HG02973 (cell line): Measurements from ENCODE around the gene PLTP.
"Not testable (repeated sequence)": the region's sequence is repeated elsewhere in the genome, so short reads cannot be mapped to it uniquely, and the experiment has no call there.

Experiments
- ATAC-seq: cut with Tn5 transposase; IDR thresholded peaks from one replicate; pipeline ENCODE4 v1.9.1; 2021; ENCODE audit warnings: moderate library complexity; ENCODE audit not compliant: unreplicated experiment

Gene PLTP, protein sequence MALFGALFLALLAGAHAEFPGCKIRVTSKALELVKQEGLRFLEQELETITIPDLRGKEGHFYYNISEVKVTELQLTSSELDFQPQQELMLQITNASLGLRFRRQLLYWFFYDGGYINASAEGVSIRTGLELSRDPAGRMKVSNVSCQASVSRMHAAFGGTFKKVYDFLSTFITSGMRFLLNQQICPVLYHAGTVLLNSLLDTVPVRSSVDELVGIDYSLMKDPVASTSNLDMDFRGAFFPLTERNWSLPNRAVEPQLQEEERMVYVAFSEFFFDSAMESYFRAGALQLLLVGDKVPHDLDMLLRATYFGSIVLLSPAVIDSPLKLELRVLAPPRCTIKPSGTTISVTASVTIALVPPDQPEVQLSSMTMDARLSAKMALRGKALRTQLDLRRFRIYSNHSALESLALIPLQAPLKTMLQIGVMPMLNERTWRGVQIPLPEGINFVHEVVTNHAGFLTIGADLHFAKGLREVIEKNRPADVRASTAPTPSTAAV

DNA sequence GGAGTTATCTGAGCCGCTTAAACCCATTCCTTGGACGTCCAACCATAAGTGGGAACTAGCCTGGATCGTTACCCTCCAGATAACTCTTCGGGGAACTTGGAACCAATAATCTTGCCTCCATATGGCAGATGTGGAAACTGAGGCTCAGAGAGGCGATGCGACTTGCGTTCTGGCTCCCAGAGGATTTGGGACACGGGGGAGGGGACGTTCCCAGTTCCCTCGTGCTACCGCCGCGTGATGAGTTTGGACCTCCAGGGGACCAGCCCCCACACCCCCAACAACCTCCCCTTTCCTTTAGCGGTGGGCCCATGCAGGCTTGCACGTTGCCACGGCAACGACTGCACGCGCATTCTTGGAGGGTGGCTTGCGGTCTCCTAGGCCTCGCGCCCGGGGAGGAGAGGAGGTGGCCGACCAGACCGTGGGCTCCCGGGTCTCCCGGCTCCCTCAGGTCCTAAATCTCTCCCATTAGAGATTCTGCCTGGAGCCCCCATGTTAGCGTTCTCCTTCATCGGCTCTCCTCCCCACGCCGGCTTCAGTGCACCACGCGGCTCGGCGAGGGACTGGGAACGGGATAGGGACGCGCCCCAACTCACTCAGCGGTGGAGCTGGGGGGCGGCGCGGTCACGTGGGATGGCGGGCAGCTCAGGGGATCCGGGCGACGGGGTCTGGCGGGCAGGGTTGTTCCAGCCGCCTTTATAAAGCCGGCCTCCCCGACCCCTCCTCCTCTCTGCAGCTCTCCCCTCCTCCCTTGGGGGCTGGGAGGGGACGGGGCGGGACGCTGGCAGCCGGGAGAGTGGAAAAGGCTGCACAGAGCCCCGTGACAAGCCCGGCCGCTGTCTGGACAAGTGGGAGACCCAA is at the start of gene PLTP:
Gene PLTP, minus strand, starts transcription at position 670 of the 858 bp plus-strand sequence. CDS start 703 bp downstream, outside the sequence.
- ATAC-seq = no peak

DNA sequence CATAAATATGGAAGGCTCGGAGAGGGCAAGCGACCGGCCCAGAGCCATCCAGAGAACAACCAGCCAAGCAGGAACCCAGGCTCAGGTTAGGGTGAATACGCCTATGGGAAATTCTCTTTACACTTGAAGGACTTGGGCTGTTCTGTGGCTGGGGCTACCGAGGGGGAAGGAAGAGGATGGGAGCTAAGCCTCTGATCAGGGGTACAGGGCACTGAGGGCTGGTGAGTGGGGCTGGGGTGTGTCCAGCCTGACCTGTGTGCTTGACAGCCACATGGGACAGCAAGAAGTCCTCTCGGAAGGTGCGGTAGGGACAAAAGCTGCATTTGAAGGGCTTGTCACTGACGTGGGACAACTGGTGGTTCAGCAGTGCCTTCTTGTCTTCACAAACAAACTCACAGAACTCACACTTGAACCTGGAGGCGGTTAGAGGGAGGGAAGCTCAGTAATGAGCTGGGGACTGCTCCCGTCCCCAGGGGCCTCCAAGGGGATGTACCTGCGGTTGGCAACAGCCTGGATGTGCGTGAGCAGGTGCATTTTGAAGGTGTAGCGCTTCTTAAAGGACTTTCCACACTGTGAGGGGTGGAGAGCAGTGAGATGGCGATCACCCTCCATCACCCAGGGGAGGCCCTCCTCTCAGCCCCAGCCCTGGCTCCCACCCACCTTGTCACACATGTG is 48.1 kb upstream of the PLTP start:
- no peak for ATAC-seq

DNA sequence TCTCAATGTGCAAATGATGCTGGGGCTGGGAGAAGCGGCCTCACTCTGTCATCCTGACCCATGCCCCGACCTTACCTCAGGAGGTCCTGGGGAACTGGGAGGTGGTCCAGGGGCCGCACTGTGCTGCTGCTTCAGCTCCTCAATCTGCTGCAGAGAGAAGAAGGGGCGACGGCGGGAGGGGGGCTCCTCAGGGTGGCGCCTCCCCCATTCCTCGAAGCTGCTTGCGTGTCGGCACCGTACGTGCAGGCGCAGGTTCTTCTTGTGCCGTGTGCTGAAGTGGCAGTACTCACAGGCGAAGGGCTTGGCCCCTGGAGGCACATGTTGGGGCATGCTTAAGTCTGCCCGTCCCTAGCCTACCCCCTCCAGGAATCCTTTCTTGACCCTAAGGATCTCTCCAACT is 47.2 kb upstream of the PLTP start:
- ATAC-seq = no peak

DNA sequence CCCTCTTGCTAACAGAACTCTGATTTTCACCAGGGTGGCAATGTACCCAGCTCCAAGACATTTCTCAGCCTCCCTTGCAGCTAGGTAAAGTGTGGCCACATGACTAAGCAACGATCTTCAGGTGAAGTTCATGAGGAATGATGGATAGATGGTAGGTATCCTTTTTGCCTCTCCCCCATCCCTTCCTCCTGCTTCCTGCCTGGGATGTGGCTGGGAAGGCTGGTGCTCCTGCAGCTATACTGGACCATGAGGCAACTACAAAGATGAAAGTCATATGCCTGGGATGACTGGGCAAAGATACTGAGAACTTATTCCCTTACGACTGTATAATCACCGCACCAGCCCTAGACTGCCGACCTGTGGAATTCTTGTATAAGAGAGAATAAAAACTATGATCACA is 46.6 kb upstream of the PLTP start:
- no peak for ATAC-seq

DNA sequence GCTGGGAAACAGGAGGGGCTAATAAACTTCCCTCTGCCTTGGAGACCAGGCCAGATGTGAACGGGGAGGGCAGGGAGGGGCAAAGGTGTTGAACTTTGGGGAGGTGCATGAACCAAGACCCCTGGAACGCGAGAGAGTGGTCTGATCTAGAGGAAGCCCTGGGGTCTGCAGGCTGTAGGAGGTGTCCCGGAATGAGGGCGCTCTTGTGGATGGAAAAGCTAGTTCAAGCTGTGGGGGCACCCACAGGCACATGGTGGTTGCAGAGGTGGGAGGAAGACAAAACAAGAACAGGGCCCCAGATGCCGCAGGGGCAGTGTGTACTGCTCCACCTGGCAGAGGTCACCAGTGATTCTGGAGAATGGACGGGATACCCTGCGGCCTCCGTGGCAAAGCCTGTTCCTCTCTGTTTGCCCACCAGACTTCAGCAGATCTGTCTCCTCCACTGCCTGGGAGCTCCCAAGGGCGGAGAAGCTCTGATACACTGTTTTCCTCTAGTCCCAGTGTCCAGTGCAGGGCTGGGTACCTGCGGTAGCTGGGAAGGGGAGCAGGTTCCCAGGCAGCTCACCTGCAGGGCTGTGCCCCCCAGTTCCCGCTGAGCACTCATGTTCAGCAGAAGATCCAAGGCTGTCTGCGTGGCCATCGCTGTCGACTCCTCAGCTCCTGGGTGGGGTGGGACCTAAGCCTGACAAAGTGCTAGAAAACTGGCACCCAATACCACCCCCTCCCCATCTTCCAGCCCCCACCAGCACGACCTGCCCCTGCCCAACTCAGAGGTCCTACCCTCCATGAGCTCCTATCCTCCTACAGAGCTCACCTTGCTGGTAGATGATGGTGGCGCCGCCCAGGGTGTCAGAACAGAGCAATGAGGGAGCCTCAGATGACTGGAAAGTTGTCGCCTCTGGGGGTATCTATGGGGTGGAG is 45.3 kb upstream of the PLTP start:
- ATAC-seq = no peak

DNA sequence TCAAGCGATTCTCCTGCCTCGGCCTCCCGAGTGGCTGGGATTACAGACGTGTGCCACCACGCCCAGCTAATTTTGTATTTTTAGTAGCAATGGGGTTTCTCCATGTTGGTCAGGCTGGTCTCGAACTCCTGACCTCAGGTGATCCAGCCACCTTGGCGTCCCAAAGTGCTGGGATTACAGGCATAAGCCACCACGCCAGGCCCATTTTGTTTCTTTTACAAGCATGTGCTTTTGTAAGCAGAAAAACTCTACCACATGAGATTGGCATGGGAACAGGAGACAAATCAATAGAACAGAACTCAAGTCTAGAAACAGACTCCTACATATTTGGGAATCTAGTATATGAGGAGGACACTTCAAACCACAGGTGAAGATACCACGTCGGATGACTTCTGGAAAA is 44.4 kb upstream of the PLTP start:
- not testable (repeated sequence) for ATAC-seq

DNA sequence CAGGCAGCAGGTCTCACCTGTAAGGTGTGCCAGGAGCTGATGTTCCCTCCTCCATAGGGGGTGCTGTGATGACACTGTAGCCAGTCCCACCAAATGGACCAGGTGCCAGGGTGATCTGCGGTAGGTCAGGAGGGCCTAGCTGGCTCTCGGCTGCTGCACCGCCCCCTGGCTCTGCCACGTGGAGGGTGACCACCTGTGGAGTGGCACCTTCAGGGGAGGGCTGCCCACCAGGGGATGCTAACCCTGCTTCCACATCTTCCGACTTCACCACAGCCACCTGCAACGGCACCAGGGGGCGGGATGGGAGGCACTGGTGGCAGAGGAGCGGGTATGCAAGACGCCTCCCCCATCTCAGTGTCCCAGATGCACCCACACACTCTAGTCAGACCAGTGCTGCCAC is 41.7 kb upstream of the PLTP start:
- no peak for ATAC-seq

DNA sequence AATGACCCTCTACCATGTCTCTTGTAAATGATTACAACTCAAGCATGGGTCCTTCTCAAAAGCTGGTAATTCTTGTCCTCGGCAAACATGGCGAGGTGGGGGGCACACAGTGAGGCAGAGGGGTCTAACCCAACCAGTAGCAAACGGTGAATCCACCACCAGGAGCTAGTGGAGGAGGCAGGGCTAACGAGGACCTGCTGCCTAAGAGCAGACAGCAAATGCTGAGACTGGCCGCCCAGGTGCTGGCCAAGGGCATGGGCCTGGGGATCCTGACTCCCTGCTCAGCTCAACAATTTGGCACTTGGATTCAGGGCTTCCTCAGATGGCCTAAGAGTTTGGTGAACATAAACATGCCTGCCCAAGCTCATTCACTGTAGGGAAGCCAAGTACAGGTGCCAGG is 40.9 kb upstream of the PLTP start:
- ATAC-seq = no peak

DNA sequence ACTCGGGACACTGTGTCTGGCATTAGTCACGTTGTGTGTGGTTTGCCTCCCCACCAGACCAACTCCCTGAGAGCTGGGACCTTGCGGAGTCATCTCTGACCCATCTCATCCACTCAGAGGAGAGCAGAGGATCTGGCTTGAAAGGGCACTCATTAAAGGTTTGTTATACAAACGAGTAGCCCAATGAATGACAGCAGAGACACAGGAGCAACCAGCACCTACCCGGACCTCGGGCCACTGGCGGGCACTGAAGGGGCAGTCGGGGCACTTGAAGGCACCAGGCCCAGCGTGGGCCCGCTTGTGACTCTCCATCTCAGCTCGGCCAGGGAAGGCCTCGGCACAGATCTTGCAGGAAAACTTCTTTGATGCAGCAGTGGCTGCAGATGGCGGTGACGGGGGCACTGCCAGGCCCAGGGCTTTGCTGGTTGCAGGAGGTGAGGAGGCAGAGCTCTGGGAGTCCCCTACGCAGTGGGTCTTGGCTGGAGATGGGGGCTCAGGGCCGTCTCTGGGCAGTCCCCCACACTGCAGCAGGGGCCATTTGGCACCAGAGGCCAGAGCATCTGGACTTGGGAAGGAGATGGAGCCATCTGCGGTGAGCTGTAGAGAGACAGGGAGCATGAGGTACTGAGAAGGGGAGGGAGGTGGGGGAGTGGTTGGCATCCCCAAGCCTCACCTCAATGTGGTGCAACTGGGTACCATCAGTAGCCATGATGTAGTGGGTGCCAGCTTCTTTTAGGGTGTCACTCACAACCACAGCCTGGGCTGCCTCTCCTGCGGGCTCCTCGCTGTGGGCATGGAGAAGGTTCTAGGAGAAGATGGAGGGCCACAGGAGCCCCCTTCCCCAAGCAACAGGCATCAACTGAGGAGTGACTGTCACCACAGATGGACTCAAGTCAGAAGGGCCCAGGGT is 40.2 kb upstream of the PLTP start:
- ATAC-seq = no peak

DNA sequence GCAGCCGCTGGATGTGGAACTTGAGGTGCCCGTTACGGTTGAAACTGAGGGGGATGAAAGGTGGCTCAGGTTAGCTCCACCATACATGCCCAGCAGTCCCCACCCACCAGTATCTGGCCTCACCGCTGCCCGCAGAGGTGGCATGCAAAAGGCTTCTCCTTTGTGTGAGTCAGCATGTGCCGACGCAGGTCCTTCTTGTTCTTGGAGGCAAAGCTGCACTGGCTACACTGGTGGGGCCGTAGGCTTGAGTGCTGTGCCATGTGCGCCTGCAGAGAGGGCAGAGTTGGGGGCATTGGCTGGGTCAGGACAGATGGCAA is 38.3 kb upstream of the PLTP start:
- no peak for ATAC-seq

DNA sequence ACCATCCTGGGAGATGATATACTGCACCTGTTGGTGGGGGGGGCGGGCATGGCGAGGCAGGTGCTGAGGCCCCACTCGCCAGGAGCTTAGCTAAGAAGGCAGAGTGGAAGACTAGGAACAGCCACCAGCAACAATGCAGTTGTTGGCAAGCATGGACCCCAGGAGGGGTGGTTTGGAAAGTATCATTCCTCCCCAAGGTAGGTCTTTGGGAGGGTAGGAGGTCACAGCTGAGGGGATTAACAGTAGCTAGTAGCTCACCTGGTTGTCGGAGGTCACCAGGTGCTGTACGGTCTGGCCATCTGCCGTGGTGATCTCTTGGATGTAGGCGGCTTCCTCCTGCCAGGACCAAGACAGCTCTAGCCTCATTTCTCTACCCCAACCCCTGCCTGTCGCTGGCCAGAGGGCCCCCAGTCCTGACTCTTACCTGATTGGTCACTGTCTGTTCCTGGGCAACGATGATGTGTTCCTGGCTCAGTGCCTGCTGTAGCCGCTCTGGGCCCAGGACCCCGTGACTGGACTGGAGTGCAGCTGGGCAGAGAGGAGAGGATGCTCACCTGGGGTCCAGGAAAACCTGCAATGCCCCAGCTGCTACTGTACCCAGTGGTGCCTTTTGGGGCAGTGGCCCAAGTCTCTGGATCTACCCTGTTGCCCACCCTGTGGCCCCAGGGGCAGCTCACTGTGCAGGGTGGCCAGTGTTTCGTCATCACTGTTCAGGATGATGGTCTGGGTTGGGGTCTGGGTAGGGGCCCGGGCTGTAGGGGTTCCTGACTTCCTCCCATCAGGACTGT is 37.8 kb upstream of the PLTP start:
- ATAC-seq = no peak

DNA sequence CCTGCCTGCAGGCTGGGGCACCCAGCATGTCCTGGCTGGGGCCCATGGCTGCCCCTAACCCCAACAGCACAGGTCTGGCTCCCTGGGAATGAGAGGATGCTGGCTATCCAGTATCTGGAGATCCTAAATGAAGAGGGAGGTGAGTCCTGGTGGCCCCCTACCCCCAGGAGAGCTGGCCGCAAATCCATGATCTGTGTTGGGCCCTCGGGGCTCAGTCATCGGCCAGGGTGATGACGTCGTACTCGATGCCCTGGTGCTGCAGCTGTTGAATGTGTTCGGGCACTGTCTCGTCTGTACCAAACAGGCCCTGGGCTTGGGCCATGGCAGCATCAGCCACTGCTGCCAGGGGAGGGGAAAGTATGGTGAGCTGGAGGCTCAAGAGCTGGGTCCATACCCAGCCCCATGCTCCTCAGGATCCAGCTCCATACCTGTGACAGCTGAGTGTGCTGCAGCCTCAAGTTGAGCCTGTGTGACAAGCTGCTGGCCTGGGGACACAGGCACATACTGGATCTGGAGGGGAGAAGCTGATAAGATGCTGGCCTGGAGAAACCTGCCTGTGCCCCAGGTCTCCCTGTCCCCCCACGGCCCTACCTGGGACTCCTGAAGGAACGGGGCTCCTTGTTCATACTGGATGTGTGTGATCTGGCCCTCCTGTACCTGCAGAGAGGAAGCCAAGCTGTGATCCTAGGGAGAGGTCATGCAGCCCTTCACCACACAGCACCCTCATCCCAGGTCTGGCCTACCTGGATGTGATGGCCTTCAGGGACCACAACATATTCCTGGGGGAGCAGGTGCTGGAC is 37.0 kb upstream of the PLTP start:
- no peak for ATAC-seq

DNA sequence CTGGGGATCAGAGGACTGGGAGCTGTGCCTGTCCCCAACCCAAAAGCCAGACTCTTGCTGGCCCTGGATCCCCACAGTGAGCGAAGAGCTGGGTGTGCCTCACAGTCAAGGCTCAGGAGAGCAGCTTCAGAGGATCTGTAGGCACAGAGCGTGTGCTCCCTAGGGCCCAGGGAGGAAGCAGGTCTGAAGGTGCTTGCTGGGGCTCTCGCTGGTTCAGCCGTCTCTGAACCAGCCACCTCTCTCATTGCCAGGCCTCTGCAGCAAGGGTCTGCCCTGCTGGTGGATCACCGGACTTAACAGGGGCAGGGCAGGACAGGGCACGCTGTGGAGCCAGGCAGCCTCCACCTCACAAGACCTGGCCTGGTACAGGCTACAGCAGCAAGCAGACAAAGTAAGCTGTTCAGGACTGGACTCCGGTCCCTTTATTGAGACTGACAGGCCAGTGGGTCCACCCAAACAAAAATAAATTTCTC is 36.3 kb upstream of the PLTP start:
- ATAC-seq = no peak

DNA sequence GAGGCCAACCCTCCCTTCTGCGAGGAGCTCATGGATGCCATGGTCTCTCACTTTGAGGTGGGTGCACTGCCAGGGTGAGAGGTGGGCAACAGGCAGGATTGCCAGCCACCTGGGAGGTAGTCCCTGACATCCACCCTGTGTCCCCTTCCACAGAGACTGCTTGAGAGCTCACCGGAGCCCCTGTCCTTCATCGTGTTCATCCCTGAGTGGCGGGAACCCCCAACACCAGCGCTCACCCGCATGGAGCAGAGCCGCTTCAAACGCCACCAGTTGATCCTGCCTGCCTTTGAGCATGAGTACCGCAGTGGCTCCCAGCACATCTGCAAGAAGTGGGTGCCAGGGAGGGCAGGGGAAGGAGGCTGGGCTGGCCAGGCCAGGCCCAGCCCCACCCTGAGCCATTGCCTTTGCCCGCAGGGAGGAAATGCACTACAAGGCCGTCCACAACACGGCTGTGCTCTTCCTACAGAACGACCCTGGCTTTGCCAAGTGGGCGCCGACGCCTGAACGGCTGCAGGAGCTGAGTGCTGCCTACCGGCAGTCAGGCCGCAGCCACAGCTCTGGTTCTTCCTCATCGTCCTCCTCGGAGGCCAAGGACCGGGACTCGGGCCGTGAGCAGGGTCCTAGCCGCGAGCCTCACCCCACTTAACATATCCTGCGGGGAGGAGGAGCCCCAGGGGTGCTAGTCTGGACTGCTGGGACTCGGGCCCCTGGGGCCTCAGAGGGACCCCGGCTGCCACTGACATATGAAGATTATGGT is 35.3 kb upstream of the PLTP start:
- ATAC-seq = no peak

DNA sequence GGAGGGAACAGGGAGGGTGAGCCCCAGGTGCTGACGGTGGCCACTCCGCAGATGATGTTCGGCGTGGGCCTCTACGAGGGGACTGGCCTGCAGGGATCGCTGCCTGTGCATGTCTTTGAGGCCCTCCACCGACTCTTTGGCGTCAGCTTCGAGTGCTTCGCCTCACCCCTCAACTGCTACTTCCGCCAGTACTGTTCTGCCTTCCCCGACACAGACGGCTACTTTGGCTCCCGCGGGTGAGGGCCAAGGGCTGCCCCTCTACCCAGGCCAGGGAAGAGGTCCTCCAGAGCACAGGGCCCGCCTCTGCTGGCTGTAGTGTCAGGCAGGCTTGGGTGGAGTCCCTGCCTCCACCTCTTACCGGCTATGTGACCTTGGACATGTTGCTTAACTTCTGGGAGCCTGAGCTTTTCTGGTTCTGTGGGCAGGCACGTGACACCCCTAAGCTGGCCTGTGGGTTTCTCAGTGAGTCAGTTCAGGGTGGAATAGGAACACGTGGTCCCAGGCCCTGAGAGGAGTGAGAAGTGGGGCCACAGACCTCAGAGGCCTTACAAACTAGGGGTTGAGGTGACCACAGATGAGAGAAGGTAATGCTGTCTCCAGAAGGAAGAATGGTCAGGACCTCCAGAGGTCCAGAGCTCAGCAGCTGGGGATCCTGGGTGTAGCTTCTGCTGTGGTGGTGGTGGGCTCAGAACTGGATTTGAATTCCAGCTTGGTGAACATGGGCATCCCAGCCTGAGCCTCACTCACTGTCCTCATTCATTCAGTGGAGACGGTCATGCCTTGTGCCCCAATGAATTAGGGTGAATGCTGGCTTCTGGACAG is 34.4 kb upstream of the PLTP start:
- ATAC-seq = no peak

DNA sequence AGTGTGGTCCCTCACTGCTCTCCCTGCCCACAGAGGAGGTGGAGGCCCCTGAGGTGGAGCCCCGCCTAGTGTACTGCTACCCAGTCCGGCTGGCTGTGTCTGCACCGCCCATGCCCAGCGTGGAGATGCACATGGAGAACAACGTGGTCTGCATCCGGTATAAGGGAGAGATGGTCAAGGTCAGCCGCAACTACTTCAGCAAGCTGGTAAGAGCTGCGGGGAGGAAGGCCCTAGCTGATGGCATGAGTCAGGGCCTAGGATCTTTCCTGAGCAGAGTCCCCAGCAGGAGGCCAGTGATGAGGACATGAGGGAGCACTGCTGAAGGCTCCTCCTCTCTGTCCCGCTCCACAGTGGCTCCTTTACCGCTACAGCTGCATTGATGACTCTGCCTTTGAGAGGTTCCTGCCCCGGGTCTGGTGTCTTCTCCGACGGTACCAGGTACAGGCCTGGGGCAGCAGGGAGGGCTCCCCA is 33.8 kb upstream of the PLTP start:
- no peak for ATAC-seq
